B cell (primary cell): Measurements from ENCODE around the gene OR8K1. TPM values are rescaled to one million over a fixed set of nuclear protein-coding genes. Genes with fewer than 3 reads are reported as not detected.

Experiments
- ATAC-seq: fragments of 200-7000 bp; cut with Tn5 transposase; one replicate; pipeline ENCODE4 v1.10.0; 2021; ENCODE audit warnings: low read depth, mild to moderate bottlenecking, moderate number of reproducible peaks, moderate library complexity
- CTCF ChIA-PET: fragments of 350-600 bp; sonication (Branson Sonifier 250); formaldehyde crosslinking; loops from one replicate; lab custom pipeline; 2021; ENCODE audit warnings: antibody characterized with exemption, inconsistent platforms; lab: Charles Lee
- POLR2A ChIA-PET: fragments of 350-600 bp; sonication (Branson Sonifier 250); formaldehyde crosslinking; loops from one replicate; lab custom pipeline; 2021; ENCODE audit warnings: antibody characterized with exemption; lab: Charles Lee
- DNase-seq: peaks from one replicate; pipeline ENCODE4 v3.0.0; 2013
- H2AFZ ChIP-seq: 2 replicates; pipeline ENCODE4 v1.6.1; 2012; ENCODE audit warnings: mild to moderate bottlenecking, low read depth, low read length; ENCODE audit not compliant: insufficient read depth, poor library complexity, severe bottlenecking
- H3K27ac ChIP-seq, 2 donors: 1 replicate in 1 of 2; 2 replicates in 1 of 2; pipeline ENCODE4 v1.5.1; 2012 to 2013; ENCODE audit warnings: low read length in 2 of 2, mild to moderate bottlenecking in 2 of 2, moderate library complexity in 1 of 2
- H3K27me3 ChIP-seq, 4 experiments: fragments of 200-600 bp in 1 of 4; sonication (generic) in 1 of 4; replicated peaks in 1 of 4; 1 replicate in 2 of 4; 2 replicates in 2 of 4; pipeline versions ENCODE4 v1.6.1 to v1.7.0; 2013 to 2016; ENCODE audit warnings: low read length in 3 of 4, mild to moderate bottlenecking in 2 of 4, mixed read lengths in 1 of 4, moderate library complexity in 1 of 4; ENCODE audit not compliant: insufficient read depth in 4 of 4, control insufficient read depth in 3 of 4; ENCODE audit errors: control extremely low read depth in 1 of 4
- H3K36me3 ChIP-seq, 2 experiments: replicated peaks in 1 of 2; 1 replicate in 1 of 2; 2 replicates in 1 of 2; pipeline versions ENCODE4 v1.6.1 to v1.7.1; 2013; ENCODE audit warnings: low read length in 1 of 2; ENCODE audit not compliant: insufficient read depth in 2 of 2, control insufficient read depth in 1 of 2; ENCODE audit errors: control extremely low read depth in 1 of 2, extremely low read depth in 1 of 2
- H3K4me1 ChIP-seq, 2 donors: fragments of 200-600 bp in 1 of 2; sonication (generic) in 1 of 2; 1 replicate in 1 of 2; 2 replicates in 1 of 2; pipeline versions ENCODE4 v1.5.1 to v1.6.1; 2013 to 2017; ENCODE audit warnings: low read length in 2 of 2; ENCODE audit not compliant: control insufficient read depth in 2 of 2, insufficient read depth in 2 of 2
- H3K4me2 ChIP-seq: replicated peaks from 2 replicates; pipeline ENCODE3; 2012; ENCODE audit warnings: mild to moderate bottlenecking, low read depth, low read length; ENCODE audit not compliant: poor library complexity, severe bottlenecking
- H3K4me3 ChIP-seq, 5 experiments: fragments of 200-600 bp in 1 of 5; sonication (generic) in 1 of 5; 1 replicate in 3 of 5; 2 replicates in 2 of 5; pipeline versions ENCODE4 v1.5.1 to v1.7.0; 2011 to 2016; ENCODE audit warnings: low read length in 4 of 5, mild to moderate bottlenecking in 4 of 5, low read depth in 2 of 5, control low read depth in 1 of 5, moderate library complexity in 1 of 5; ENCODE audit not compliant: insufficient read depth in 1 of 5; ENCODE audit errors: control extremely low read depth in 1 of 5, extremely low read depth in 1 of 5
- H3K79me2 ChIP-seq: fragments of 200-600 bp; sonication (generic); one replicate; pipeline ENCODE4 v1.6.0; 2016; ENCODE audit warnings: low read length; ENCODE audit not compliant: control insufficient read depth, insufficient read depth
- H3K9ac ChIP-seq: fragments of 200-600 bp; sonication (generic); 2 replicates; pipeline ENCODE4 v1.6.1; 2017; ENCODE audit warnings: mild to moderate bottlenecking, low read length, moderate library complexity
- H3K9me3 ChIP-seq, 3 donors: one replicate each; pipeline versions ENCODE4 v1.6.1 to v1.7.1; 2013; ENCODE audit warnings: low read length in 2 of 3; ENCODE audit not compliant: control insufficient read depth in 2 of 3, insufficient read depth in 1 of 3; ENCODE audit errors: control extremely low read depth in 1 of 3
- H4K20me1 ChIP-seq: 2 replicates; pipeline ENCODE4 v1.6.0; 2012; ENCODE audit warnings: mild to moderate bottlenecking, low read length; ENCODE audit not compliant: insufficient read depth, control insufficient read depth, poor library complexity, severe bottlenecking
- H3K27ac Mint-ChIP-seq: one replicate; pipeline ENCODE4 v1.8.0; 2021; ENCODE audit warnings: mixed read lengths
- H3K27me3 Mint-ChIP-seq: one replicate; pipeline ENCODE4 v1.8.0; 2021; ENCODE audit warnings: mixed read lengths
- H3K4me1 Mint-ChIP-seq: one replicate; pipeline ENCODE4 v1.8.0; 2021; ENCODE audit warnings: mixed read lengths
- H3K4me3 Mint-ChIP-seq: one replicate; pipeline ENCODE4 v1.8.0; 2021; ENCODE audit warnings: mixed read lengths
- H3K9me3 Mint-ChIP-seq: one replicate; pipeline ENCODE4 v1.8.0; 2022; ENCODE audit warnings: mixed read lengths; ENCODE audit not compliant: insufficient read depth
- CTCF ChIP-seq: fragments of 200-600 bp; IDR thresholded peaks from one replicate; pipeline ENCODE4 v1.8.0; 2022; ENCODE audit warnings: antibody characterized with exemption, mild to moderate bottlenecking
- EZH2 ChIP-seq: IDR thresholded peaks from 2 replicates; pipeline ENCODE4 v1.6.1; 2012; ENCODE audit warnings: borderline replicate concordance, low read depth, mild to moderate bottlenecking, moderate library complexity, low read length; ENCODE audit not compliant: insufficient read depth, poor library complexity, severe bottlenecking
- WGBS: methylation state at CpG from one replicate; pipeline ENCODE4 v1.1.5; 2013; ENCODE audit warnings: missing lambda C conversion rate; ENCODE audit not compliant: insufficient coverage; 5-methylcytosine and 5-hydroxymethylcytosine counted together
- intact Hi-C: fragments of 100-400 bp; cut with micrococcal nuclease; formaldehyde crosslinking; loops from one replicate; pipeline ENCODE4 v1.10.0; 2022
- polyA plus RNA-seq: library from polyadenylated mRNA; depleted of rRNA; stranded (reverse); fragments of >200 nt; gene quantifications from 2 replicates; pipeline ENCODE4 v1.2.3, GENCODE V29; 2012
- total RNA-seq, 2 donors: library from RNA; stranded (reverse); fragments of 120-200 nt in 1 of 2; gene quantifications; 1 replicate in 1 of 2; 2 replicates in 1 of 2; pipeline versions ENCODE4 v1.2.3 to v1.2.4, GENCODE V29; 2013 to 2022

Gene OR8K1
- total and polyA plus RNA-seq, 2 donors (not counting 1 experiment from before 2014, with no cell fraction given): not detected

GRCh38 chr11:56394381-56394780 is 48.5 kb downstream of the OR8K1 start:
- no peaks in the 10 kb centered on the region for H3K27me3 Mint-ChIP-seq
- 90% methylated on average over 2 of the region's 3 CpGs for WGBS
- Histone ChIP-seq H3K4me2 (no peak overlapping the region), H2AFZ (no peak overlapping the region), H3K4me1 (no peaks in the 10 kb centered on the region), H3K9ac (no peak overlapping the region), H3K9me3 (no peaks in the 10 kb centered on the region), H3K4me3 (no peak overlapping the region), H3K36me3 (no peaks in the 10 kb centered on the region), H3K79me2 (no peaks in the 10 kb centered on the region), H3K27me3 (no peaks in the 10 kb centered on the region), H4K20me1 (no peaks in the 10 kb centered on the region), H3K27ac (no peak overlapping the region)
- TF ChIP-seq EZH2: no peak
- TF ChIP-seq CTCF: no peak
- ChIA-PET POLR2A (no interaction called here), CTCF (no interaction called here)
- no peak for ATAC-seq
- no peak overlapping the region for H3K27ac Mint-ChIP-seq
- intact Hi-C loops: no loop called here
- no peak overlapping the region for H3K4me3 Mint-ChIP-seq
- H3K4me1 Mint-ChIP-seq: no peaks in the 10 kb centered on the region
- DNase-seq: no peak
- peaks cover 5% of the 10 kb centered on the region for H3K9me3 Mint-ChIP-seq

- DNase-seq (no peak), ATAC-seq (no peak)
- Histone ChIP-seq H3K9me3 (peaks cover 0 to 4% (median 0%) of the 10 kb centered on the region in 3 donors), H3K79me2 (no peaks in the 10 kb centered on the region), H3K36me3 (no peaks in the 10 kb centered on the region), H3K27ac (no peak overlapping the region), H3K9ac (no peak overlapping the region), H4K20me1 (no peaks in the 10 kb centered on the region), H3K4me2 (no peak overlapping the region), H3K27me3 (no peaks in the 10 kb centered on the region), H2AFZ (no peak overlapping the region), H3K4me3 (no peak overlapping the region), H3K4me1 (no peaks in the 10 kb centered on the region)
- Mint-ChIP-seq H3K4me1 (no peaks in the 10 kb centered on the region), H3K27ac (no peak overlapping the region), H3K27me3 (no peaks in the 10 kb centered on the region), H3K9me3 (peaks cover 5% of the 10 kb centered on the region), H3K4me3 (no peak overlapping the region)
- ChIA-PET POLR2A (no interaction called here), CTCF (no interaction called here)
- intact Hi-C loops: no loop called here
- TF ChIP-seq EZH2 (no peak), CTCF (no peak)
- WGBS: no CpG with 5 or more reads among the region's 3 CpGs
These were observed 50.2 kb downstream of the OR8K1 start for GRCh38 chr11:56396047-56396446.

Other genes starting within 250 kb of the OR8K1 start
- gene OR8H2, start 242.4 kb upstream of the OR8K1 start, total RNA-seq: not detected in 2 replicates
- not detected in 2 replicates for gene OR8H2, start 242.4 kb upstream of the OR8K1 start, polyA plus RNA-seq
- gene OR8H3, start 223.7 kb upstream of the OR8K1 start, total RNA-seq: not detected in 2 replicates
- gene OR8H3, start 223.7 kb upstream of the OR8K1 start, polyA plus RNA-seq: not detected in 2 replicates
- not detected in 2 replicates for gene OR8J3, start 205.8 kb upstream of the OR8K1 start, total RNA-seq
- gene OR8J3, start 205.8 kb upstream of the OR8K1 start, polyA plus RNA-seq: not detected in 2 replicates
- not detected in 2 replicates for gene OR8K5, start 185.7 kb upstream of the OR8K1 start, total RNA-seq
- not detected in 2 replicates for gene OR8K5, start 185.7 kb upstream of the OR8K1 start, polyA plus RNA-seq
- not detected in 2 replicates for gene OR5J2, start 169.4 kb upstream of the OR8K1 start, total RNA-seq
- gene OR5J2, start 169.4 kb upstream of the OR8K1 start, polyA plus RNA-seq: not detected in 2 replicates
- gene OR5T2, start 111.8 kb upstream of the OR8K1 start, total RNA-seq: not detected in 2 replicates
- not detected in 2 replicates for gene OR5T2, start 111.8 kb upstream of the OR8K1 start, polyA plus RNA-seq
- not detected in 2 replicates for gene OR5T3, start 93.8 kb upstream of the OR8K1 start, total RNA-seq
- not detected in 2 replicates for gene OR5T3, start 93.8 kb upstream of the OR8K1 start, polyA plus RNA-seq
- not detected in 2 replicates for gene OR5T1, start 71.9 kb upstream of the OR8K1 start, total RNA-seq
- not detected in 2 replicates for gene OR5T1, start 71.9 kb upstream of the OR8K1 start, polyA plus RNA-seq
- not detected in 2 replicates for gene OR8H1, start 53.8 kb upstream of the OR8K1 start, total RNA-seq
- not detected in 2 replicates for gene OR8H1, start 53.8 kb upstream of the OR8K1 start, polyA plus RNA-seq
- gene OR8K3, start 30.9 kb upstream of the OR8K1 start, total RNA-seq: not detected in 2 replicates
- not detected in 2 replicates for gene OR8K3, start 30.9 kb upstream of the OR8K1 start, polyA plus RNA-seq
- not detected in 2 replicates for gene OR8J1, start 8.3 kb downstream of the OR8K1 start, total RNA-seq
- gene OR8J1, start 8.3 kb downstream of the OR8K1 start, polyA plus RNA-seq: not detected in 2 replicates
- not detected in 2 replicates for gene OR8U1, start 29.6 kb downstream of the OR8K1 start, total RNA-seq
- gene OR8U1, start 29.6 kb downstream of the OR8K1 start, polyA plus RNA-seq: not detected in 2 replicates
- not detected in 2 replicates for gene OR5AL1, start 66.7 kb downstream of the OR8K1 start, total RNA-seq
- not detected in 2 replicates for gene OR5AL1, start 66.7 kb downstream of the OR8K1 start, polyA plus RNA-seq
- not detected in 2 replicates for gene OR5M3, start 127.3 kb downstream of the OR8K1 start, total RNA-seq
- gene OR5M3, start 127.3 kb downstream of the OR8K1 start, polyA plus RNA-seq: not detected in 2 replicates
- gene OR5M8, start 145.3 kb downstream of the OR8K1 start, total RNA-seq: not detected in 2 replicates
- gene OR5M8, start 145.3 kb downstream of the OR8K1 start, polyA plus RNA-seq: not detected in 2 replicates
- gene OR5M11, start 197.2 kb downstream of the OR8K1 start, total RNA-seq: not detected in 2 replicates
- not detected in 2 replicates for gene OR5M11, start 197.2 kb downstream of the OR8K1 start, polyA plus RNA-seq
- gene OR5M10, start 231.7 kb downstream of the OR8K1 start, total RNA-seq: not detected in 2 replicates
- gene OR5M10, start 231.7 kb downstream of the OR8K1 start, polyA plus RNA-seq: not detected in 2 replicates